Panc1 (cell line): ENCODE results near the gene XXYLT1. TPM values are rescaled to one million over a fixed set of nuclear protein-coding genes. Genes with fewer than 3 reads are reported as not detected.

Experiments
- ATAC-seq: fragments of 200-7000 bp; cut with Tn5 transposase; 2 replicates; pipeline ENCODE4 v1.9.1; 2020; ENCODE audit warnings: mild to moderate bottlenecking, moderate library complexity
- BruUV-seq: library from RNA; stranded (reverse); fragments of 400-500 nt; replicated peaks from 2 replicates; lab custom pipeline; 2021; lab: Mats Ljungman, UMichigan
- CTCF ChIA-PET: fragments of 300-600 bp; sonication (Branson Sonifier 250); formaldehyde crosslinking; loops from one replicate; lab custom pipeline; 2022; ENCODE audit warnings: antibody characterized with exemption; lab: Charles Lee
- POLR2A ChIA-PET: fragments of 300-600 bp; sonication (Branson Sonifier 250); formaldehyde crosslinking; loops from one replicate; lab custom pipeline; 2022; ENCODE audit warnings: antibody characterized with exemption; lab: Charles Lee
- DNase-seq: peaks from one replicate; pipeline ENCODE4 v3.0.0-alpha.2; 2010; ENCODE audit warnings: low read depth, low spot score
- H3K27ac ChIP-seq: 2 replicates; pipeline ENCODE4 v1.5.1; 2011; ENCODE audit warnings: mild to moderate bottlenecking, low read length, inconsistent platforms
- H3K27me3 ChIP-seq: fragments of 200-500 bp; sonication (Bioruptor generic); 2 replicates; pipeline ENCODE4 v1.6.0; 2014; ENCODE audit warnings: low read length, inconsistent platforms; ENCODE audit not compliant: control insufficient read depth, insufficient read depth
- H3K36me3 ChIP-seq: fragments of 200-500 bp; sonication (Bioruptor generic); 2 replicates; pipeline ENCODE4 v1.5.1; 2014; ENCODE audit warnings: inconsistent platforms, mild to moderate bottlenecking, low read length, moderate library complexity; ENCODE audit not compliant: control insufficient read depth, insufficient read depth
- H3K4me1 ChIP-seq: 2 replicates; pipeline ENCODE4 v1.5.1; 2011; ENCODE audit warnings: inconsistent platforms, mild to moderate bottlenecking, low read length, moderate library complexity; ENCODE audit not compliant: control insufficient read depth, insufficient read depth
- H3K4me3 ChIP-seq, 2 experiments: 2 replicates each; pipeline ENCODE4 v1.5.1; 2011 to 2012; ENCODE audit warnings: low read depth in 2 of 2, low read length in 2 of 2, mild to moderate bottlenecking in 2 of 2, inconsistent platforms in 1 of 2, moderate library complexity in 1 of 2
- H3K9me3 ChIP-seq: fragments of 200-500 bp; sonication (Bioruptor generic); 2 replicates; pipeline ENCODE4 v1.5.1; 2014; ENCODE audit warnings: low read depth, mild to moderate bottlenecking, inconsistent platforms, low read length, moderate library complexity; ENCODE audit not compliant: control insufficient read depth, insufficient read depth
- CTCF ChIP-seq: fragments of 450-650 bp; IDR thresholded peaks from 2 replicates; pipeline ENCODE4 v1.5.1; 2017; ENCODE audit warnings: mild to moderate bottlenecking
- POLR2AphosphoS5 ChIP-seq: IDR thresholded peaks from 2 replicates; pipeline ENCODE4 v1.6.1; 2012; ENCODE audit warnings: mild to moderate bottlenecking, low read depth, low read length, moderate library complexity
- REST ChIP-seq, 2 experiments: IDR thresholded peaks; 2 replicates each; pipeline ENCODE4 v1.6.1; 2011 to 2012; ENCODE audit warnings: low read depth in 2 of 2, control low read depth in 1 of 2, low read length in 1 of 2, mild to moderate bottlenecking in 1 of 2, moderate library complexity in 1 of 2; ENCODE audit not compliant: insufficient read depth in 1 of 2
- SIN3A ChIP-seq: IDR thresholded peaks from 2 replicates; pipeline ENCODE4 v1.6.1; 2012; ENCODE audit warnings: low read depth, mild to moderate bottlenecking, low read length, moderate library complexity, borderline replicate concordance; ENCODE audit not compliant: insufficient read depth
- TCF7L2 ChIP-seq: IDR thresholded peaks from 2 replicates; pipeline ENCODE4 v1.6.1; 2011; ENCODE audit warnings: mild to moderate bottlenecking, low read depth, low read length, inconsistent platforms
- in situ Hi-C: cut with HindIII; loops from 2 replicates; pipeline ENCODE4 v1.10.0; 2016; ENCODE audit warnings: low sequenced_read_pairs, low pct_unique_long_range_greater_than_20kb
- intact Hi-C: fragments of 100-400 bp; cut with micrococcal nuclease; formaldehyde crosslinking; loops from one replicate; pipeline ENCODE4 v1.10.0; 2022; ENCODE audit not compliant: unreplicated experiment
- total RNA-seq: library from RNA; stranded (reverse); gene quantifications from one replicate; pipeline ENCODE4 v1.2.1, GENCODE V29; 2021; ENCODE audit not compliant: unreplicated experiment

Gene XXYLT1
- total RNA-seq, 1 experiment from 2014 or later: 26.0 TPM

GRCh38 chr3:195085356-195086130 lies 185.4 kb downstream of the XXYLT1 start:
- Histone ChIP-seq H3K4me3 (no peak overlapping the region), H3K27me3 (no peaks in the 10 kb centered on the region), H3K9me3 (no peaks in the 10 kb centered on the region), H3K4me1 (peaks cover 34% of the 10 kb centered on the region), H3K36me3 (no peaks in the 10 kb centered on the region), H3K27ac (peak overlapping the region; percentile 57; the same call in 1 of the 2 replicates)
- BruUV-seq: no TSS peak
- DNase-seq: no peak
- intact Hi-C loops (no loop called here), in situ Hi-C loops (no loop called here)
- ChIA-PET POLR2A (no interaction called here), CTCF (no interaction called here)
- no peak for ATAC-seq
- TF ChIP-seq REST (IDR thresholded peaks at IDR 0.05; ENCODE audit: insufficient read depth in 1 of 2, low read depth in 2 of 2, low read length in 1 of 2): no peak
- no peak for TF ChIP-seq SIN3A
- no peak for TF ChIP-seq TCF7L2
- no peak for TF ChIP-seq CTCF
- TF ChIP-seq POLR2AphosphoS5: no peak

- intact Hi-C loops: no loop called here
- Histone ChIP-seq H3K4me1 (peaks cover 42% of the 10 kb centered on the region), H3K27me3 (no peaks in the 10 kb centered on the region), H3K36me3 (no peaks in the 10 kb centered on the region), H3K27ac (peak overlapping the region; percentile 57; the same call in 1 of the 2 replicates), H3K9me3 (no peaks in the 10 kb centered on the region), H3K4me3 (no peak overlapping the region)
- ATAC-seq (no peak), DNase-seq (no peak)
- CTCF ChIA-PET: no interaction called here
- in situ Hi-C loops: no loop called here
- no peak for TF ChIP-seq CTCF
- no peak for TF ChIP-seq POLR2AphosphoS5
- TF ChIP-seq REST (IDR thresholded peaks at IDR 0.05; ENCODE audit: insufficient read depth in 1 of 2, low read depth in 2 of 2, low read length in 1 of 2): no peak
- TF ChIP-seq TCF7L2: no peak
- TF ChIP-seq SIN3A: no peak
- POLR2A ChIA-PET: no interaction called here
- BruUV-seq: no TSS peak
These were observed 186.2 kb downstream of the XXYLT1 start for GRCh38 chr3:195084746-195085145.
